ENCODE data around the gene LRCH1.

LRCH1 gene

DNA sequence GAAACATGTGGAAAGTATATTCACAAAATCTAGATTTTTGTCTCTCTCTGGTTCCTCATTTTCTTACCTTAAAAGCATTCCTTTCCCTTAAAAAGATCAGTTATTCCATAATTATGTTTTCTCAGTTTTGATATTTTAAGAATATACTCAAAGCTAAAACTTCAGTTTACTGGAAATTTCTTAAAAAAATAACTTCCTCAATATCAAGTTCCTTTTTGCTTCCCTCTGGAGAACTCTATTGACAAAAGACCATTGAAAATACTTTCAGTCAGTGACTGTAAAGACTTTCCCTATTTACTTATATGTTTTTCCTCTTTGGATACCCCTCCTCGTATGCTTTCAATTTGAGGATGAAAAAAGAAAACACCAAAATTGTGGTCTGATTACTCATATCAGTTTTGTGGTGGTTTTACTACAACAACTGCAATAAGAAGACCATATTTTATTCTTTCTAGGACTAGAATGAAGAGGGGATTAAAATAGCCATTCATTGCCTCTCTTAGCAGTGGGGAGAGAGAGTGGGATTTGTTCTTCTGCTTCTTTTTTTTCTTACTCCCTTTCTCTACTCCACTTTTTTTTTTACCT lies 130.8 kb downstream of the LRCH1 start:
- no peaks in the 10 kb centered on the region for H3K27me3 ChIP-seq (replicated peaks in 2 of 5; ENCODE audit: control insufficient read depth in 4 of 5, insufficient read depth in 5 of 5, low read length in 4 of 5)
- H3K4me1 ChIP-seq (ENCODE audit: control extremely low read depth in 1 of 4, control insufficient read depth in 4 of 4, insufficient read depth in 4 of 4, low read length in 3 of 4) = peaks cover 24 to 52% (median 42%) of the 10 kb centered on the region in 4 experiments
- H3K9me3 ChIP-seq (ENCODE audit: control extremely low read depth in 1 of 5, control insufficient read depth in 4 of 5, insufficient read depth in 2 of 5, low read depth in 1 of 5, low read length in 4 of 5) = no peaks in the 10 kb centered on the region
- no peak overlapping the region for H3K27ac ChIP-seq (ENCODE audit: insufficient read depth in 1 of 2, low read depth in 1 of 2, low read length in 2 of 2, poor library complexity in 1 of 2, severe bottlenecking in 2 of 2)
- peak overlapping the region in 1 of 7 experiments; percentile 37 for H3K4me3 ChIP-seq (ENCODE audit: control insufficient read depth in 1 of 7, extremely low read depth in 1 of 7, insufficient read depth in 4 of 7, low read depth in 2 of 7, low read length in 6 of 7)
- WGBS (ENCODE audit: insufficient coverage) = no CpG with 5 or more reads among the region's 1 CpG
- DNase-seq = peak in 2 of 3 donors; percentile 52 to 65
- peaks cover 0 to 14% (median 4%) of the 10 kb centered on the region in 4 experiments for H3K36me3 ChIP-seq (ENCODE audit: control insufficient read depth in 4 of 4, insufficient read depth in 4 of 4, low read length in 3 of 4)
- CTCF ChIA-PET = interaction anchor here (1.1 to 2.0 kb wide), 7 partner anchors 9 to 132 kb away, joined by 3 to 6 read pairs (median 3); no protein-coding TSS in a partner anchor
- POLR2A ChIA-PET = no interaction called here

DNA sequence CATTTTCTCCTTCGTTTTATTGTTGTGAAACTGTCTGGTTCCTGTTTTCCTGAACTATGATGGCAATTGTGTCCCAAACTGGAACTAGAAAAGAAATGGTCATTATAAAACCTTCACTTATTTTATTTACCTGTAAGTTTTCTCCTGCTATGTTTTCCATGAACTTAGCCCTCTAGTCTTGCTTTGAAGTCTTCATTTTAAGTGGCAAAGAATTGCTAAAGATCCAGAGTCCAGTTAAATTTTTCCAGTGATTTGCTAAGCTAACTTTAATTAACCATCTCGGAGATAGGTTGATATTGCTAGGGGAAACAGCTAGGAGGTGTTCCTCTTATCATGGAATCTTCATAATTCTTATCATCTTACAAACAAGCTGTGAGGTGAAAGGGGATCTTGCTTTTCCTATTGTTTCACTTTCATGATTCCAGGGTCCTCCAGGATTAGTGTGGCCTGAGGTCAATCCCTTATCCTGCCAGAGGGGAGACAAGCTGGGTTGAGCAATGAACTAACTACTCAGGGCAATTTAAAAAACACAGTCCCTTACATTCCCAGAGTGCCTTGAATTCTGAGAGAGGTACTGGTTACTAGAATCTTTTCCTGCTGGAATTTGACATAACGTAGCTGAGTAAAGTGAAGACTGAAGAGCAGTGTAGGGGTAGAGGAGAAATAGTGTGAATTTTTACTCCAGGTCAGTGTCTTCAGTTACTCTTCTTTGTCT lies 131.5 kb downstream of the LRCH1 start:
- Histone ChIP-seq H3K9me3 (ENCODE audit: control extremely low read depth in 1 of 5, control insufficient read depth in 4 of 5, insufficient read depth in 2 of 5, low read depth in 1 of 5, low read length in 4 of 5) (no peaks in the 10 kb centered on the region), H3K27me3 (replicated peaks in 2 of 5; ENCODE audit: control insufficient read depth in 4 of 5, insufficient read depth in 5 of 5, low read length in 4 of 5) (no peaks in the 10 kb centered on the region), H3K4me1 (ENCODE audit: control extremely low read depth in 1 of 4, control insufficient read depth in 4 of 4, insufficient read depth in 4 of 4, low read length in 3 of 4) (peaks cover 19 to 50% (median 38%) of the 10 kb centered on the region in 4 experiments), H3K36me3 (ENCODE audit: control insufficient read depth in 4 of 4, insufficient read depth in 4 of 4, low read length in 3 of 4) (peaks cover 0 to 14% (median 4%) of the 10 kb centered on the region in 4 experiments), H3K27ac (ENCODE audit: insufficient read depth in 1 of 2, low read depth in 1 of 2, low read length in 2 of 2, poor library complexity in 1 of 2, severe bottlenecking in 2 of 2) (no peak overlapping the region), H3K4me3 (ENCODE audit: control insufficient read depth in 1 of 7, extremely low read depth in 1 of 7, insufficient read depth in 4 of 7, low read depth in 2 of 7, low read length in 6 of 7) (peak overlapping the region in 1 of 7 experiments; percentile 37)
- ChIA-PET CTCF (interaction anchor here (0.9 to 2.0 kb wide), 9 partner anchors 9 to 132 kb away, joined by 3 to 6 read pairs (median 3); no protein-coding TSS in a partner anchor), POLR2A (no interaction called here)
- DNase-seq = no peak
- WGBS (ENCODE audit: insufficient coverage) = 60% methylated on average over 2 of the region's 3 CpGs

DNA sequence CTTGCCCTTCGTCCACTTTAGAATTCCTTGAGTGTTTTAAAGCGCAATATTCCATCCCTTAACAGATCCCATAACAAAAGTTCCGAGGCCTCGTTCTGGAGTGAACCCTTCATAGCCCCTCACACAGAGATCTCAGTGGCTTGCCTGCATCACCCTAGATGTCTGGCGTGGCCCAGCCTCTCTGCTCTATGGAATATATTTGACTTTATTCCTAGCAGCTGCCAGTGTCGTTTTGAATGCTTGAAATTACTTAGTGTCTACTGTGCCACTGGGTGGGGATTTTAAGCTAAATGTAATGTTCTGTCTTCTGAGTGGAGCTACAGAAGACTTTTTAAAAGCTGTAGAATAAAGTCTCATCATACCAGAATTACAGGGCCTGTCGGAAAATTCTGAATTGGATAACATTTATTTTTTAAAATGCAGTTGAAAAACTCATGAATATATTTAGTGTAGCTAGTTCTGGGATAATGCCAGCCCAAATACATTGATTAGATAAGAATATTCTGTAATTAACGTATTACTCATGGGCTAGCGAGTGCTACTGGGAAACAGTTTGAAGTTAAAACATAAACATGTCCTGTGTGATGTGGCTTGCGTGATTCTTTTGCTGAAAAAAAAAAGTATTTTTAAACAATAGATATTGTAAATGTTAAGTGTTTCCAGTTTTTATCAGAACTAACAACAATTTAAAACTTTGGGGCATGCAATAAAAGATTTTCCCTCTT lies 132.2 kb downstream of the LRCH1 start:
- H3K9me3 ChIP-seq (ENCODE audit: control extremely low read depth in 1 of 5, control insufficient read depth in 4 of 5, insufficient read depth in 2 of 5, low read depth in 1 of 5, low read length in 4 of 5) = no peaks in the 10 kb centered on the region
- H3K4me3 ChIP-seq (ENCODE audit: control insufficient read depth in 1 of 7, extremely low read depth in 1 of 7, insufficient read depth in 4 of 7, low read depth in 2 of 7, low read length in 6 of 7) = no peak overlapping the region
- WGBS (ENCODE audit: insufficient coverage) = 87% methylated on average over 6 of the region's 10 CpGs
- H3K27me3 ChIP-seq (replicated peaks in 2 of 5; ENCODE audit: control insufficient read depth in 4 of 5, insufficient read depth in 5 of 5, low read length in 4 of 5) = no peaks in the 10 kb centered on the region
- CTCF ChIA-PET = interaction anchor here (0.9 to 2.0 kb wide), 8 partner anchors 10 to 107 kb away, joined by 3 to 6 read pairs (median 3); no protein-coding TSS in a partner anchor
- no peak for DNase-seq
- H3K27ac ChIP-seq (ENCODE audit: insufficient read depth in 1 of 2, low read depth in 1 of 2, low read length in 2 of 2, poor library complexity in 1 of 2, severe bottlenecking in 2 of 2) = no peak overlapping the region
- H3K36me3 ChIP-seq (ENCODE audit: control insufficient read depth in 4 of 4, insufficient read depth in 4 of 4, low read length in 3 of 4) = peaks cover 0 to 14% (median 4%) of the 10 kb centered on the region in 4 experiments
- H3K4me1 ChIP-seq (ENCODE audit: control extremely low read depth in 1 of 4, control insufficient read depth in 4 of 4, insufficient read depth in 4 of 4, low read length in 3 of 4) = peaks cover 16 to 43% (median 31%) of the 10 kb centered on the region in 4 experiments
- POLR2A ChIA-PET = no interaction called here

DNA sequence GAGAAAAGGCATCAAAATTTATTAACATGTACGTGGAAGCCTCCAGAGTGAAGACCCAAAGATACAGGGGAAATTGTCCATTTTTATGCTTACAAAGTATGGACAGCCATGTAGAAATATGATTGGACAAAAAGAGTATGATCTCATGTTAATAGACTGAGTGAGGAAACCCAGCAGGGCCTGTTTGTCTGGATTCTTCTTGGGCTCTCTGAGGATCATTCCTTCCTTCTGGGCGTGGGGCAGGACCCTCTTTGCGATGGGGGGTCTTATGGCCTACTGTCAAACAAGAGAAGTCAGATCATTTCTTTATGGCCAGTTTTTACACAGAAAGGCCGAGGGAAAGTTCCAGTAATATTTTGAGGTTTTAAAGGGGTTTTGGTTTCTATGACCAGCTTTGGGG lies 133.2 kb downstream of the LRCH1 start:
- H3K9me3 ChIP-seq (ENCODE audit: control extremely low read depth in 1 of 5, control insufficient read depth in 4 of 5, insufficient read depth in 2 of 5, low read depth in 1 of 5, low read length in 4 of 5) = no peaks in the 10 kb centered on the region
- POLR2A ChIA-PET = no interaction called here
- peaks cover 9 to 42% (median 28%) of the 10 kb centered on the region in 4 experiments for H3K4me1 ChIP-seq (ENCODE audit: control extremely low read depth in 1 of 4, control insufficient read depth in 4 of 4, insufficient read depth in 4 of 4, low read length in 3 of 4)
- no peak overlapping the region for H3K27ac ChIP-seq (ENCODE audit: insufficient read depth in 1 of 2, low read depth in 1 of 2, low read length in 2 of 2, poor library complexity in 1 of 2, severe bottlenecking in 2 of 2)
- CTCF ChIA-PET = no interaction called here
- 77% methylated on average over 3 of the region's 4 CpGs for WGBS (ENCODE audit: insufficient coverage)
- no peak overlapping the region for H3K4me3 ChIP-seq (ENCODE audit: control insufficient read depth in 1 of 7, extremely low read depth in 1 of 7, insufficient read depth in 4 of 7, low read depth in 2 of 7, low read length in 6 of 7)
- DNase-seq = no peak
- H3K27me3 ChIP-seq (replicated peaks in 2 of 5; ENCODE audit: control insufficient read depth in 4 of 5, insufficient read depth in 5 of 5, low read length in 4 of 5) = no peaks in the 10 kb centered on the region
- peaks cover under 1 to 14% (median 4%) of the 10 kb centered on the region in 4 experiments for H3K36me3 ChIP-seq (ENCODE audit: control insufficient read depth in 4 of 4, insufficient read depth in 4 of 4, low read length in 3 of 4)

DNA sequence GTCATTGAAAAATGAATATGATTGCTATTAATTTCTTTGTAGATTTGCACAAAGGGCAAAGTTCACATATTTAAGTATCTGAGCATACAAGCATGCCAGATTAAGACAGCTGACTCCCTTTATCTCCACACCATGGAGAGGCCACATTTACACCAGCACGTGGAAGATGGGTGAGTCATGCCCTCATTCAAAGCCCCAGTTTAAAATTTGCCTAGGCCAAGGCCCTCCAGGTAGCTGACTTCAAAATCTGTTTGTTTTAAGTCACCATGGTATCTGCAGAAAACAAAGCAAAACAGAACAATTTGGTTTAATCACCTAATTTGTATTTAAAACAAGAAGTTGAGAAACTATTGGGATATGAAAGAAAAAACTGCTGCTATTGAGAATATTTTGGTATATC lies 134.8 kb downstream of the LRCH1 start:
- Histone ChIP-seq H3K4me3 (ENCODE audit: control insufficient read depth in 1 of 7, extremely low read depth in 1 of 7, insufficient read depth in 4 of 7, low read depth in 2 of 7, low read length in 6 of 7) (peak overlapping the region in 1 of 7 experiments; percentile 31), H3K36me3 (ENCODE audit: control insufficient read depth in 4 of 4, insufficient read depth in 4 of 4, low read length in 3 of 4) (peaks cover 2 to 14% (median 6%) of the 10 kb centered on the region in 4 experiments), H3K4me1 (ENCODE audit: control extremely low read depth in 1 of 4, control insufficient read depth in 4 of 4, insufficient read depth in 4 of 4, low read length in 3 of 4) (peaks cover 9 to 42% (median 28%) of the 10 kb centered on the region in 4 experiments), H3K27ac (ENCODE audit: insufficient read depth in 1 of 2, low read depth in 1 of 2, low read length in 2 of 2, poor library complexity in 1 of 2, severe bottlenecking in 2 of 2) (peak overlapping the region; percentile 89 to 91), H3K9me3 (ENCODE audit: control extremely low read depth in 1 of 5, control insufficient read depth in 4 of 5, insufficient read depth in 2 of 5, low read depth in 1 of 5, low read length in 4 of 5) (no peaks in the 10 kb centered on the region), H3K27me3 (replicated peaks in 2 of 5; ENCODE audit: control insufficient read depth in 4 of 5, insufficient read depth in 5 of 5, low read length in 4 of 5) (no peaks in the 10 kb centered on the region)
- WGBS (ENCODE audit: insufficient coverage) = 0% methylated on average over 1 of the region's 1 CpG
- POLR2A ChIA-PET = no interaction called here
- peak; percentile 75 to 95 (median 91) for DNase-seq
- CTCF ChIA-PET = interaction anchor here (1.0 to 1.7 kb wide), 3 partner anchors 8 to 85 kb away, joined by 3 to 4 read pairs (median 3); no protein-coding TSS in a partner anchor

DNA sequence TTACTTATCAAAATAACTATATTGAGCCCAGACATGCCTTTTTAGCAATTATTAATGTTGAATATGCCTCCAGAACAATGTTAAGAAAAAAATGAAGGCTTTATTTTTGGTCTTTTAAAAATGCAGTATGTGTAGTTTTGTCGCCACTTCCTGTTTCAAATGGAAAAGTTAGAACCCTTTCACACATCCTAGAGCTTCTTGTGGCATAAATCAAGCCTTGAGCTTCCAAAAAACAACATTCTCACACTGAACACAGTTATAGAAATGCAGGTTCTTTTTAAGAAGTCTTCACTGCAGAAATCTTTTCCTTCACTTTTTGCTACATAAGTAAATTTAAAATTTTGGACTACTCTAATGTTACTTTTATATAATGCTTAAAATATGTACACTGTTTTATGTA lies 135.3 kb downstream of the LRCH1 start:
- peak in 2 of 3 donors; percentile 22 to 47 for DNase-seq
- peak overlapping the region; percentile 89 to 91 for H3K27ac ChIP-seq (ENCODE audit: insufficient read depth in 1 of 2, low read depth in 1 of 2, low read length in 2 of 2, poor library complexity in 1 of 2, severe bottlenecking in 2 of 2)
- peaks cover 2 to 17% (median 8%) of the 10 kb centered on the region in 4 experiments for H3K36me3 ChIP-seq (ENCODE audit: control insufficient read depth in 4 of 4, insufficient read depth in 4 of 4, low read length in 3 of 4)
- H3K4me1 ChIP-seq (ENCODE audit: control extremely low read depth in 1 of 4, control insufficient read depth in 4 of 4, insufficient read depth in 4 of 4, low read length in 3 of 4) = peaks cover 9 to 37% (median 26%) of the 10 kb centered on the region in 4 experiments
- CTCF ChIA-PET = interaction anchor here (1.0 to 1.7 kb wide), 3 partner anchors 8 to 85 kb away, joined by 3 to 4 read pairs (median 3); no protein-coding TSS in a partner anchor
- WGBS (ENCODE audit: insufficient coverage) = no CpG with 5 or more reads among the region's 1 CpG
- H3K27me3 ChIP-seq (replicated peaks in 2 of 5; ENCODE audit: control insufficient read depth in 4 of 5, insufficient read depth in 5 of 5, low read length in 4 of 5) = no peaks in the 10 kb centered on the region
- no peaks in the 10 kb centered on the region for H3K9me3 ChIP-seq (ENCODE audit: control extremely low read depth in 1 of 5, control insufficient read depth in 4 of 5, insufficient read depth in 2 of 5, low read depth in 1 of 5, low read length in 4 of 5)
- H3K4me3 ChIP-seq (ENCODE audit: control insufficient read depth in 1 of 7, extremely low read depth in 1 of 7, insufficient read depth in 4 of 7, low read depth in 2 of 7, low read length in 6 of 7) = peak overlapping the region in 2 of 7 experiments; percentile 22 to 31
- POLR2A ChIA-PET = no interaction called here

Measured in common myeloid progenitor, CD34-positive (primary cell).